GM12878 (cell line): ENCODE data around the gene EPHA10. TPM values are rescaled to one million over a fixed set of nuclear protein-coding genes. Genes with fewer than 3 reads are reported as not detected.

ENCODE experiments used
- ATAC-seq: fragments of 200-7000 bp; cut with Tn5 transposase; 3 replicates; pipeline ENCODE4 v1.9.1; 2020; ENCODE audit warnings: mild to moderate bottlenecking, moderate library complexity
- BruUV-seq: library from RNA; stranded (reverse); fragments of 400-500 nt; replicated peaks from 2 replicates; lab custom pipeline; 2021; lab: Mats Ljungman, UMichigan
- CTCF ChIA-PET: fragments of 300-600 bp; sonication (Branson Sonifier 250); formaldehyde crosslinking; extraction: SDS; loops from one replicate; lab custom pipeline; 2021; ENCODE audit warnings: inconsistent platforms; lab: Yijun Ruan, JAX
- POLR2A ChIA-PET: fragments of 350-600 bp; formaldehyde crosslinking; extraction: SDS; loops from one replicate; lab custom pipeline; 2021; ENCODE audit warnings: inconsistent platforms; lab: Charles Lee
- RAD21 ChIA-PET: fragments of 300-600 bp; sonication (Branson Sonifier 250); formaldehyde crosslinking; loops from one replicate; lab custom pipeline; 2023; ENCODE audit warnings: antibody characterized with exemption; ENCODE audit not compliant: unreplicated experiment; lab: Charles Lee
- SMC1A ChIA-PET: fragments of 300-600 bp; sonication (Branson Sonifier 250); formaldehyde crosslinking; loops from one replicate; lab custom pipeline; 2023; ENCODE audit not compliant: unreplicated experiment, uncharacterized antibody; lab: Charles Lee
- DNase-seq: peaks from one replicate; pipeline ENCODE4 v3.0.0-alpha.2; 2011; ENCODE audit warnings: low read depth, low spot score
- FAIRE-seq: peaks from 3 replicates; lab custom pipeline; 2011; peaks lifted over from hg19 to GRCh38; lab: Jason Lieb, UNC
- H2AFZ ChIP-seq: 2 replicates; pipeline ENCODE4 v1.6.0; 2011; ENCODE audit warnings: low read depth, low read length, control low read depth; ENCODE audit not compliant: control insufficient read depth
- H3K27ac ChIP-seq: 2 replicates; pipeline ENCODE4 v1.5.1; 2011; ENCODE audit warnings: control low read depth; ENCODE audit not compliant: control insufficient read depth, insufficient read depth
- H3K27me3 ChIP-seq, 2 experiments: replicated peaks in 1 of 2; 2 replicates each; pipeline versions ENCODE4 v1.6.0 to v1.6.1; 2011; ENCODE audit warnings: low read length in 1 of 2; ENCODE audit not compliant: control insufficient read depth in 2 of 2, insufficient read depth in 2 of 2
- H3K36me3 ChIP-seq, 2 experiments: 2 replicates each; pipeline ENCODE4 v1.5.1; 2011; ENCODE audit warnings: low read length in 1 of 2; ENCODE audit not compliant: control insufficient read depth in 2 of 2, insufficient read depth in 2 of 2
- H3K4me1 ChIP-seq: 2 replicates; pipeline ENCODE4 v1.6.1; 2011; ENCODE audit warnings: mild to moderate bottlenecking, low read length, moderate library complexity, mixed read lengths; ENCODE audit not compliant: control insufficient read depth, insufficient read depth
- H3K4me2 ChIP-seq: 2 replicates; pipeline ENCODE4 v1.6.0; 2011; ENCODE audit warnings: control low read depth; ENCODE audit not compliant: control insufficient read depth, insufficient read depth
- H3K4me3 ChIP-seq: fragments of 200-600 bp; sonication (generic); 2 replicates; pipeline ENCODE4 v1.5.1; 2016
- H3K79me2 ChIP-seq: 2 replicates; pipeline ENCODE4 v1.6.0; 2011; ENCODE audit warnings: low read length; ENCODE audit not compliant: control insufficient read depth, insufficient read depth
- H3K9ac ChIP-seq: 2 replicates; pipeline ENCODE4 v1.8.0; 2011; ENCODE audit warnings: low read length, control low read depth, mixed read lengths; ENCODE audit not compliant: control insufficient read depth, insufficient read depth
- H3K9me3 ChIP-seq: replicated peaks from 3 replicates; pipeline ENCODE4 v1.5.1; 2011; ENCODE audit warnings: mild to moderate bottlenecking, low read length; ENCODE audit not compliant: control insufficient read depth, insufficient read depth
- H4K20me1 ChIP-seq: 2 replicates; pipeline ENCODE4 v1.6.0; 2011; ENCODE audit not compliant: control insufficient read depth, insufficient read depth
- ATF7 ChIP-seq: fragments of 450-650 bp; IDR thresholded peaks from 2 replicates; pipeline ENCODE4 v1.6.1; 2016; ENCODE audit warnings: low read depth, mild to moderate bottlenecking
- CBX5 ChIP-seq: sonication (generic); IDR thresholded peaks from 2 replicates; pipeline ENCODE4 v1.6.1; 2016; ENCODE audit warnings: low read depth, moderate library complexity, mild to moderate bottlenecking, inconsistent platforms
- CTCF ChIP-seq, 3 experiments: IDR thresholded peaks in 2 of 3; conservative IDR thresholded peaks in 1 of 3; 2 replicates each; pipeline ENCODE4 v1.5.1; 2011; ENCODE audit warnings: low read depth in 3 of 3, low read length in 3 of 3, mild to moderate bottlenecking in 3 of 3, control low read depth in 2 of 3, moderate library complexity in 2 of 3, inconsistent platforms in 1 of 3, mixed read lengths in 1 of 3; ENCODE audit not compliant: control insufficient read depth in 2 of 3, insufficient read depth in 1 of 3; ENCODE audit errors: extremely low read depth in 1 of 3
- ESRRA ChIP-seq: IDR thresholded peaks from 2 replicates; pipeline ENCODE4 v1.6.1; 2012; ENCODE audit warnings: mild to moderate bottlenecking, low read length, improper control_type of control experiment
- MXI1 ChIP-seq: fragments of 150-350 bp; IDR thresholded peaks from 2 replicates; pipeline ENCODE4 v1.6.1; 2011; ENCODE audit warnings: low read depth, mild to moderate bottlenecking, inconsistent platforms, low read length, improper control_type of control experiment
- NBN ChIP-seq: fragments of 450-650 bp; IDR thresholded peaks from 2 replicates; pipeline ENCODE4 v1.6.1; 2016
- NR2C2 ChIP-seq: IDR thresholded peaks from 2 replicates; pipeline ENCODE4 v1.6.1; 2011; ENCODE audit warnings: borderline replicate concordance, low read depth; ENCODE audit not compliant: control insufficient read depth, insufficient read length
- PKNOX1 ChIP-seq: fragments of 450-650 bp; IDR thresholded peaks from 2 replicates; pipeline ENCODE4 v1.6.1; 2016; ENCODE audit warnings: mild to moderate bottlenecking
- RAD21 ChIP-seq: IDR thresholded peaks from 2 replicates; pipeline ENCODE4 v1.6.1; 2011; ENCODE audit warnings: mild to moderate bottlenecking, low read depth, low read length, moderate library complexity; ENCODE audit not compliant: insufficient read depth
- SMC3 ChIP-seq: IDR thresholded peaks from 2 replicates; pipeline ENCODE4 v1.6.1; 2011; ENCODE audit warnings: low read length, improper control_type of control experiment, borderline replicate concordance
- SPI1 ChIP-seq: IDR thresholded peaks from 2 replicates; pipeline ENCODE4 v1.6.1; 2011; ENCODE audit warnings: low read depth, mild to moderate bottlenecking, low read length, moderate library complexity, borderline replicate concordance; ENCODE audit not compliant: insufficient read depth
- TCF7 ChIP-seq: IDR thresholded peaks from 2 replicates; pipeline ENCODE4 v1.6.1; 2014; ENCODE audit warnings: antibody characterized with exemption, borderline replicate concordance
- USF1 ChIP-seq: IDR thresholded peaks from 2 replicates; pipeline ENCODE4 v1.6.1; 2011; ENCODE audit warnings: borderline replicate concordance, low read depth, mild to moderate bottlenecking, moderate library complexity, mixed read lengths, low read length; ENCODE audit not compliant: insufficient read depth; ENCODE audit errors: extremely low read length
- YY1 ChIP-seq: IDR thresholded peaks from 2 replicates; pipeline ENCODE4 v1.6.1; 2011; ENCODE audit warnings: low read depth, mild to moderate bottlenecking, low read length
- ZNF384 ChIP-seq: IDR thresholded peaks from 2 replicates; pipeline ENCODE4 v1.6.1; 2012; ENCODE audit warnings: low read depth, mild to moderate bottlenecking, low read length, improper control_type of control experiment, borderline replicate concordance
- ZSCAN29 ChIP-seq: fragments of 450-650 bp; IDR thresholded peaks from 2 replicates; pipeline ENCODE4 v1.6.1; 2017; ENCODE audit warnings: mild to moderate bottlenecking, moderate library complexity
- WGBS: methylation state at CpG from one replicate; pipeline ENCODE4 v1.1.6; 2016; ENCODE audit warnings: low lambda C conversion rate; ENCODE audit not compliant: insufficient replicate concordance, insufficient coverage; ENCODE audit errors: missing lambda C conversion rate; 5-methylcytosine and 5-hydroxymethylcytosine counted together
- in situ Hi-C: fragments of 300-500 bp; cut with MboI; formaldehyde crosslinking; loops from 9 replicates; pipeline ENCODE4 v1.14.3; 2018; ENCODE audit warnings: mixed read lengths
- intact Hi-C: fragments of 100-400 bp; cut with micrococcal nuclease; formaldehyde crosslinking; loops from one replicate; pipeline ENCODE4 v1.14.2; 2022; ENCODE audit not compliant: unreplicated experiment
- polyA plus RNA-seq, 11 experiments: library from polyadenylated mRNA; depleted of rRNA in 4 of 11; unstranded in 6 of 11; stranded (reverse) in 5 of 11; fragments of >200 nt; fragmentation: Nextera tagmentation in 4 of 11; fragmentation: Illumina TruSeq in 1 of 11; extraction: Ambion mirVana in 4 of 11; extraction: Trizol in 1 of 11; gene quantifications; 1 replicate in 1 of 11; 2 replicates in 10 of 11; pipeline versions ENCODE4 v1.2.1 to v1.2.3, GENCODE V29; 2011 to 2016; ENCODE audit warnings: inconsistent platforms in 2 of 11, missing spikeins in 2 of 11, low read depth in 1 of 11
- total RNA-seq, 4 experiments: library from RNA; depleted of rRNA in 3 of 4; stranded (reverse); fragments of >200 nt in 3 of 4; fragmentation: Illumina TruSeq in 1 of 4; extraction: Trizol in 1 of 4; gene quantifications; 2 replicates each; pipeline versions ENCODE4 v1.2.1 to v1.2.3, GENCODE V29; 2013 to 2021

Gene EPHA10
- total and polyA plus RNA-seq, 10 of the 15 experiments (the other 5 are each of a cell fraction or from before 2014, with no cell fraction given) = 0.05 to 0.06 TPM; not detected in 8

- H3K9ac ChIP-seq = no peak overlapping the region
- ChIA-PET SMC1A (interaction anchor here (0.7 to 13.6 kb wide), 22 partner anchors 8 to 248 kb away, joined by 3 to 245 read pairs (median 4); partner anchors contain the start of genes GNL2 and SNIP1), CTCF (interaction anchor here (0.6 to 21.1 kb wide), 48 partner anchors 9 to 538 kb away, joined by 3 to 521 read pairs (median 4); partner anchors contain the start of genes C1orf122, CDCA8, DNALI1 and EPHA10), POLR2A (interaction anchor here (1.1 to 1.6 kb wide), 3 partner anchors 9 to 195 kb away, joined by 3 to 5 read pairs (median 4); a partner anchor contains a TSS), RAD21 (interaction anchor here (0.8 to 6.7 kb wide), 15 partner anchors 8 to 233 kb away, joined by 3 to 105 read pairs (median 4); partner anchors contain the start of genes CDCA8, EPHA10, GNL2 and MTF1)
- 80% methylated on average over 5 of the region's 5 CpGs for WGBS
- peaks cover 1 to 16% of the 10 kb centered on the region in 2 experiments for H3K36me3 ChIP-seq
- peaks cover 3% of the 10 kb centered on the region for H3K4me1 ChIP-seq
- in situ Hi-C loops = loop anchor here (5.0 kb wide), 1 partner anchor 125 kb away; the partner anchor contains the start of gene DNALI1
- H3K27ac ChIP-seq = no peak overlapping the region; the same call in 1 of the 2 replicates
- DNase-seq (no peak), ATAC-seq (peak; percentile 94), FAIRE-seq (peak; percentile 77)
- H4K20me1 ChIP-seq = no peaks in the 10 kb centered on the region
- no peak overlapping the region for H3K4me3 ChIP-seq
- intact Hi-C loops = loop anchor here (1.0 to 2.0 kb wide), 3 partner anchors 79 to 228 kb away; no protein-coding TSS in a partner anchor
- H3K4me2 ChIP-seq = no peak overlapping the region; the same call in 1 of the 2 replicates
- BruUV-seq = no TSS peak
- H3K79me2 ChIP-seq = no peaks in the 10 kb centered on the region
- H3K27me3 ChIP-seq = no peaks in the 10 kb centered on the region
- peak overlapping the region; percentile 72 for H2AFZ ChIP-seq
- H3K9me3 ChIP-seq = no peaks in the 10 kb centered on the region
- no peak for TF ChIP-seq NR2C2
- peak; percentile 60; the same call in 1 of the 2 replicates for TF ChIP-seq YY1
- TF ChIP-seq PKNOX1 = no peak
- peak; percentile 93 for TF ChIP-seq SMC3
- peak; percentile 39; the same call in 1 of the 2 replicates for TF ChIP-seq TCF7
- TF ChIP-seq MXI1 = no peak
- TF ChIP-seq ATF7 = 0 out of 2 replicates have a peak, but pooled peaks have one; percentile 17
- no peak for TF ChIP-seq ZNF384
- TF ChIP-seq USF1 = no peak
- TF ChIP-seq NBN = no peak
- TF ChIP-seq ZSCAN29 = no peak
- TF ChIP-seq SPI1 = peak; percentile 20; the same call in 1 of the 2 replicates
- TF ChIP-seq CTCF (IDR thresholded peaks at IDR 0.05 in 2 of 3, conservative IDR thresholded peaks at IDR 0.05 in 1 of 3; ENCODE audit: control insufficient read depth in 2 of 3, extremely low read depth in 1 of 3, insufficient read depth in 1 of 3, low read depth in 3 of 3, low read length in 3 of 3) = peak; percentile 79 to 93 (median 85)
- no peak for TF ChIP-seq CBX5
- TF ChIP-seq ESRRA = no peak
- peak; percentile 94 for TF ChIP-seq RAD21
Measured at GRCh38 chr1:37682334-37682987, 82.5 kb downstream of the EPHA10 start.
